SK-N-SH (cell line): ENCODE data around the gene GPC2. TPM values are rescaled to one million over a fixed set of nuclear protein-coding genes. Genes with fewer than 3 reads are reported as not detected.

ENCODE experiments used
- CTCF ChIA-PET: fragments of 300-600, 350-600 bp; formaldehyde crosslinking; extraction: SDS; loops from one replicate; lab custom pipeline; 2021; lab: Yijun Ruan, JAX
- POLR2A ChIA-PET: fragments of 350-600 bp; sonication (Branson Sonifier 250); formaldehyde crosslinking; extraction: SDS; loops from one replicate; lab custom pipeline; 2020; ENCODE audit warnings: antibody characterized with exemption, inconsistent platforms; lab: Yijun Ruan, JAX
- DNase-seq: peaks from one replicate; pipeline ENCODE4 v3.0.0; 2012
- H2AFZ ChIP-seq: fragments of 200-600 bp; sonication (generic); 2 replicates; pipeline ENCODE4 v1.8.1; 2016; ENCODE audit warnings: antibody characterized with exemption, mild to moderate bottlenecking, low read depth
- H3F3A ChIP-seq: fragments of 200-600 bp; sonication (generic); replicated peaks from 2 replicates; pipeline ENCODE3; 2016; ENCODE audit warnings: antibody characterized with exemption, mild to moderate bottlenecking; ENCODE audit not compliant: insufficient read depth
- H3K27ac ChIP-seq, 2 experiments: fragments of 200-500 bp in 1 of 2; fragments of 200-600 bp in 1 of 2; sonication (Bioruptor generic) in 1 of 2; sonication (generic), shearing (Covaris generic) in 1 of 2; 2 replicates each; pipeline versions ENCODE4 v1.5.1 to v1.6.1; 2014 to 2016; ENCODE audit warnings: low read depth in 2 of 2, inconsistent platforms in 1 of 2, low read length in 1 of 2, mild to moderate bottlenecking in 1 of 2, mixed read lengths in 1 of 2
- H3K27me3 ChIP-seq: fragments of 200-600 bp; sonication (generic), shearing (Covaris generic); 2 replicates; pipeline ENCODE4 v1.6.1; 2016; ENCODE audit warnings: mixed run types; ENCODE audit not compliant: insufficient read depth
- H3K36me3 ChIP-seq, 2 experiments: fragments of 200-500 bp in 1 of 2; fragments of 200-600 bp in 1 of 2; sonication (Bioruptor generic) in 1 of 2; sonication (generic) in 1 of 2; replicated peaks in 1 of 2; 2 replicates each; pipeline versions ENCODE3 to v1.5.1; 2014 to 2016; ENCODE audit warnings: low read length in 1 of 2, mild to moderate bottlenecking in 1 of 2; ENCODE audit not compliant: insufficient read depth in 2 of 2, control insufficient read depth in 1 of 2
- H3K4me1 ChIP-seq, 2 experiments: fragments of 200-500 bp in 1 of 2; fragments of 200-600 bp in 1 of 2; sonication (Bioruptor generic) in 1 of 2; sonication (generic), shearing (Covaris generic) in 1 of 2; 2 replicates each; pipeline versions ENCODE4 v1.5.1 to v1.6.1; 2014 to 2016; ENCODE audit warnings: low read depth in 1 of 2, low read length in 1 of 2, mixed run types in 1 of 2; ENCODE audit not compliant: insufficient read depth in 2 of 2, control insufficient read depth in 1 of 2
- H3K4me2 ChIP-seq: fragments of 200-600 bp; sonication (generic), shearing (Covaris generic); 2 replicates; pipeline ENCODE4 v1.6.1; 2017; ENCODE audit warnings: mixed run types
- H3K4me3 ChIP-seq, 2 experiments: fragments of 200-500 bp in 1 of 2; fragments of 200-600 bp in 1 of 2; sonication (Bioruptor generic) in 1 of 2; sonication (generic), shearing (Covaris generic) in 1 of 2; 2 replicates each; pipeline versions ENCODE4 v1.5.1 to v1.8.1; 2014 to 2016; ENCODE audit warnings: low read depth in 2 of 2, inconsistent platforms in 1 of 2, low read length in 1 of 2, mild to moderate bottlenecking in 1 of 2, mixed read lengths in 1 of 2, moderate library complexity in 1 of 2
- H3K79me2 ChIP-seq: fragments of 200-600 bp; sonication (generic); 2 replicates; pipeline ENCODE4 v1.8.1; 2017; ENCODE audit warnings: mild to moderate bottlenecking; ENCODE audit not compliant: insufficient read depth
- H3K9ac ChIP-seq: fragments of 200-600 bp; sonication (generic); 2 replicates; pipeline ENCODE4 v1.6.1; 2017; ENCODE audit warnings: mixed run types
- H3K9me2 ChIP-seq: fragments of 200-600 bp; sonication (generic); 2 replicates; pipeline ENCODE4 v1.6.1; 2017; ENCODE audit warnings: mixed run types
- H3K9me3 ChIP-seq: fragments of 200-600 bp; sonication (generic); 2 replicates; pipeline ENCODE4 v1.6.1; 2017; ENCODE audit warnings: mixed run types, mild to moderate bottlenecking, moderate library complexity
- H4K20me1 ChIP-seq: fragments of 200-600 bp; sonication (generic); 2 replicates; pipeline ENCODE4 v1.6.1; 2017; ENCODE audit warnings: mild to moderate bottlenecking, mixed run types; ENCODE audit not compliant: insufficient read depth
- CHD2 ChIP-seq: fragments of 150-350 bp; IDR thresholded peaks from 2 replicates; pipeline ENCODE4 v1.6.1; 2018; ENCODE audit warnings: low read length; ENCODE audit not compliant: partially characterized antibody
- ELF1 ChIP-seq: IDR thresholded peaks from 2 replicates; pipeline ENCODE4 v1.4.0; 2012
- EP300 ChIP-seq, 2 experiments: IDR thresholded peaks; 2 replicates each; pipeline versions ENCODE4 v1.4.0 to v1.6.1; 2012; ENCODE audit warnings: borderline replicate concordance in 1 of 2, low read depth in 1 of 2, low read length in 1 of 2
- EZH2phosphoT487 ChIP-seq: fragments of 200-600 bp; sonication (generic); IDR thresholded peaks from 2 replicates; pipeline ENCODE4 v1.6.1; 2017; ENCODE audit warnings: low read depth, mixed run types, mild to moderate bottlenecking, antibody characterized with exemption, moderate library complexity, borderline replicate concordance
- FOXJ3 ChIP-seq: sonication (generic); formaldehyde crosslinking; IDR thresholded peaks from 2 replicates; pipeline ENCODE4 v1.5.1; 2020; ENCODE audit warnings: mild to moderate bottlenecking, missing genetic modification reagents
- GABPA ChIP-seq: IDR thresholded peaks from 2 replicates; pipeline ENCODE4 v1.4.0; 2012; ENCODE audit warnings: low read depth, mild to moderate bottlenecking
- GATA2 ChIP-seq: sonication (generic); formaldehyde crosslinking; IDR thresholded peaks from 2 replicates; pipeline ENCODE4 v1.5.0; 2020; ENCODE audit warnings: mild to moderate bottlenecking, missing genetic modification reagents
- IRF3 ChIP-seq: fragments of 150-350 bp; IDR thresholded peaks from 2 replicates; pipeline ENCODE4 v1.6.1; 2016; ENCODE audit warnings: mild to moderate bottlenecking, low read depth, low read length
- MAX ChIP-seq: IDR thresholded peaks from 2 replicates; pipeline ENCODE4 v1.4.0; 2012; ENCODE audit warnings: low read depth
- MXI1 ChIP-seq: IDR thresholded peaks from 2 replicates; pipeline ENCODE4 v1.6.1; 2012; ENCODE audit warnings: mild to moderate bottlenecking, low read depth, low read length, improper control_type of control experiment
- NFIC ChIP-seq: IDR thresholded peaks from 2 replicates; pipeline ENCODE4 v1.4.0; 2012; ENCODE audit warnings: borderline replicate concordance
- RAD21 ChIP-seq: IDR thresholded peaks from 2 replicates; pipeline ENCODE4 v1.6.1; 2012; ENCODE audit warnings: mild to moderate bottlenecking, low read length
- RCOR1 ChIP-seq: fragments of 150-350 bp; IDR thresholded peaks from 2 replicates; pipeline ENCODE4 v1.6.1; 2017; ENCODE audit warnings: antibody characterized with exemption, low read length
- REST ChIP-seq: IDR thresholded peaks from 2 replicates; pipeline ENCODE4 v1.6.1; 2012; ENCODE audit warnings: mild to moderate bottlenecking, low read depth, low read length, moderate library complexity
- RFX5 ChIP-seq: IDR thresholded peaks from 2 replicates; pipeline ENCODE4 v1.6.1; 2012; ENCODE audit warnings: mild to moderate bottlenecking, improper control_type of control experiment, low read length
- RXRA ChIP-seq: IDR thresholded peaks from 2 replicates; pipeline ENCODE4 v1.4.0; 2012; ENCODE audit warnings: low read depth, mild to moderate bottlenecking, borderline replicate concordance
- SIN3A ChIP-seq: IDR thresholded peaks from 2 replicates; pipeline ENCODE4 v1.6.1; 2012; ENCODE audit warnings: low read depth, mild to moderate bottlenecking, low read length, moderate library complexity, borderline replicate concordance
- SMC3 ChIP-seq: IDR thresholded peaks from 2 replicates; pipeline ENCODE4 v1.6.1; 2012; ENCODE audit warnings: low read depth, low read length, improper control_type of control experiment
- TCF12 ChIP-seq: IDR thresholded peaks from 2 replicates; pipeline ENCODE4 v1.4.0; 2012
- TEAD4 ChIP-seq: IDR thresholded peaks from 2 replicates; pipeline ENCODE4 v1.4.0; 2012; ENCODE audit warnings: mild to moderate bottlenecking, borderline replicate concordance; ENCODE audit not compliant: insufficient read depth
- YY1 ChIP-seq: IDR thresholded peaks from 2 replicates; pipeline ENCODE4 v1.4.0; 2012; ENCODE audit warnings: low read depth, mild to moderate bottlenecking
- WGBS: methylation state at CpG from one replicate; pipeline ENCODE4 v1.1.6; 2017; ENCODE audit warnings: low lambda C conversion rate; 5-methylcytosine and 5-hydroxymethylcytosine counted together
- polyA plus RNA-seq, 3 experiments: library from polyadenylated mRNA; depleted of rRNA; stranded (reverse); fragments of >200 nt; gene quantifications; 2 replicates each; pipeline ENCODE4 v1.2.3, GENCODE V29; 2012
- TF ChIP-seq, protein P1 (sequence below): fragments of 150-350 bp; IDR thresholded peaks from 2 replicates; pipeline ENCODE4 v1.6.1; 2017; ENCODE audit warnings: antibody characterized with exemption, low read length, low read depth, borderline replicate concordance
- TF ChIP-seq, protein P2 (sequence below): fragments of 200-600 bp; sonication (generic); IDR thresholded peaks from 2 replicates; pipeline ENCODE4 v1.6.1; 2017; ENCODE audit warnings: antibody characterized with exemption, mild to moderate bottlenecking, moderate library complexity

The GPC2 gene
- polyA plus RNA-seq, 1 of the 3 experiments (the other 2 are of a cell fraction): 12.9 TPM

DNA sequence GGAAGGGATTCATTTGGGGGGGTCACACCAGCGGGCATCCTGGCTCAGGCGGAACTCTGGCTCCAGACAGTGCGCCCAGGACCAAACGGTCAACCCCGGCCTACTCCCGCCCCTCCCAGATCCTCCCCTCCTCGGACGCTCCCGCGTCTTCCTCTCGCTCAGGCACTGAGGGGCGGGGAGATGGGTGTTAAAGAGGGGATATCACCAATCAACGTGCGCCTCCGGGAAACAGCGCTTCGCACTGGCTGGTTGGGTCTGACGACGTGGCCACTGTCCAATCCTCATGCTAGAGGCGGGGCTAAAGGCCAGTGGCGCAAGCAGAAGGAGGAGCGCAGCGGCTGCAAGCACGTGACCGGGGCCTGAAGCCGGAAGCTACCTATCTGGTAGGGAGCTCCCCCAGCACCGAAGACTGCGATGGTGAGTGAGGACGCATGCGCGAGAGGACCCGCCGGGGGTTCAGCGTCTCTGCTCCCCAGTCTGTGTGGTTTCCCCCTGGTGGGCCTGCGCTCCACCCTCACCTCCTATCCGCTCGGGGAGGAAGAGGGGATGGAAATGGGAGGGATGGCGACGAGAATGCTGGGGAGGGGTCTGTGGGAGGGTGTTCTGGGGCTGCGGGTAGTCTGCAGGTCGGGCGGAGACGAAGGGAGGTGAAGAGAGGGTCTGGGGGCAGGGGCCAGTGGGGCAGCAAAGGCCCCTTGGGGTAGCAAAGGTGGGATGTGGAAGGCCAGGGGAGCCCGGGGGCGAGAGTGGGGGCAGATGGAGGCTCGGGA, 28.4 kb downstream of the GPC2 start, which contains the start of gene LAMTOR4:
Gene LAMTOR4 (plus strand): TSS at position 360 of the 770 bp plus-strand sequence. CDS start 55 bp downstream, at position 415.
- Histone ChIP-seq H3K4me1 (peaks cover 5 to 7% of the 10 kb centered on the region in 2 experiments; a peak in 2 of 4 replicates), H3K4me2 (peak within 1 kb of the TSS; percentile 96), H2AFZ (peak within 1 kb of the TSS; percentile 94), H4K20me1 (no peaks in the 10 kb centered on the region), H3K27ac (peak within 1 kb of the TSS; percentile 57 to 80; a peak in 3 of 4 replicates), H3K79me2 (peaks cover 41% of the 10 kb centered on the region), H3K27me3 (no peaks in the 10 kb centered on the region), H3K9me3 (no peaks in the 10 kb centered on the region), H3K4me3 (peak within 1 kb of the TSS; percentile 66 to 83), H3K9me2 (no peaks in the 10 kb centered on the region), H3K36me3 (peaks cover 6 to 21% of the 10 kb centered on the region in 2 experiments), H3F3A (peaks cover 20% of the 10 kb centered on the region), H3K9ac (peak within 1 kb of the TSS; percentile 90)
- under 1% methylated on average over 43 of the region's 46 CpGs for WGBS
- POLR2A ChIA-PET: interaction anchor here (0.5 to 3.6 kb wide), 11 partner anchors 10 to 280 kb away, joined by 3 to 25 read pairs (median 5); partner anchors contain the start of genes AP4M1, GAL3ST4, MBLAC1 and MCM7
- DNase-seq: peak; percentile 98
- CTCF ChIA-PET: interaction anchor here (0.6 to 6.5 kb wide), 6 partner anchors 9 to 67 kb away, joined by 3 to 73 read pairs (median 5); partner anchors contain the start of gene TRAPPC14
- TF ChIP-seq NFIC (no peak), RAD21 (no peak), GATA2 (no peak), EP300 (IDR thresholded peaks at IDR 0.05; ENCODE audit: borderline replicate concordance in 1 of 2, low read depth in 1 of 2, low read length in 1 of 2) (peak in 1 of 2 experiments; percentile 17; a peak in 2 of 4 replicates), EZH2phosphoT487 (no peak), MAX (peak; percentile 97), MXI1 (peak; percentile 93), RXRA (no peak), GABPA (peak; percentile 65), RCOR1 (0 out of 2 replicates have a peak, but pooled peaks have one; percentile 21), IRF3 (no peak), SMC3 (peak; percentile 15; the same call in 1 of the 2 replicates), ELF1 (peak; percentile 78), TEAD4 (no peak), TCF12 (no peak), REST (no peak), RFX5 (peak; percentile 90), YY1 (peak; percentile 54), SIN3A (peak; percentile 27; the same call in 1 of the 2 replicates), CHD2 (peak; percentile 92), FOXJ3 (CRISPR knock-in tag) (no peak)
- TF ChIP-seq, protein P1, sequence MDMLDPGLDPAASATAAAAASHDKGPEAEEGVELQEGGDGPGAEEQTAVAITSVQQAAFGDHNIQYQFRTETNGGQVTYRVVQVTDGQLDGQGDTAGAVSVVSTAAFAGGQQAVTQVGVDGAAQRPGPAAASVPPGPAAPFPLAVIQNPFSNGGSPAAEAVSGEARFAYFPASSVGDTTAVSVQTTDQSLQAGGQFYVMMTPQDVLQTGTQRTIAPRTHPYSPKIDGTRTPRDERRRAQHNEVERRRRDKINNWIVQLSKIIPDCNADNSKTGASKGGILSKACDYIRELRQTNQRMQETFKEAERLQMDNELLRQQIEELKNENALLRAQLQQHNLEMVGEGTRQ: peak; percentile 84
- TF ChIP-seq, protein P2, sequence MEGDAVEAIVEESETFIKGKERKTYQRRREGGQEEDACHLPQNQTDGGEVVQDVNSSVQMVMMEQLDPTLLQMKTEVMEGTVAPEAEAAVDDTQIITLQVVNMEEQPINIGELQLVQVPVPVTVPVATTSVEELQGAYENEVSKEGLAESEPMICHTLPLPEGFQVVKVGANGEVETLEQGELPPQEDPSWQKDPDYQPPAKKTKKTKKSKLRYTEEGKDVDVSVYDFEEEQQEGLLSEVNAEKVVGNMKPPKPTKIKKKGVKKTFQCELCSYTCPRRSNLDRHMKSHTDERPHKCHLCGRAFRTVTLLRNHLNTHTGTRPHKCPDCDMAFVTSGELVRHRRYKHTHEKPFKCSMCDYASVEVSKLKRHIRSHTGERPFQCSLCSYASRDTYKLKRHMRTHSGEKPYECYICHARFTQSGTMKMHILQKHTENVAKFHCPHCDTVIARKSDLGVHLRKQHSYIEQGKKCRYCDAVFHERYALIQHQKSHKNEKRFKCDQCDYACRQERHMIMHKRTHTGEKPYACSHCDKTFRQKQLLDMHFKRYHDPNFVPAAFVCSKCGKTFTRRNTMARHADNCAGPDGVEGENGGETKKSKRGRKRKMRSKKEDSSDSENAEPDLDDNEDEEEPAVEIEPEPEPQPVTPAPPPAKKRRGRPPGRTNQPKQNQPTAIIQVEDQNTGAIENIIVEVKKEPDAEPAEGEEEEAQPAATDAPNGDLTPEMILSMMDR: peak; percentile 13; the same call in 1 of the 2 replicates
